IMR-90 (cell line): ENCODE results near the gene CRYGC. TPM values are rescaled to one million over a fixed set of nuclear protein-coding genes. Genes with fewer than 3 reads are reported as not detected.

Experiments
- ATAC-seq: fragments of 200-7000 bp; cut with Tn5 transposase; 2 replicates; pipeline ENCODE4 v1.9.1; 2020; ENCODE audit warnings: low read depth, mild to moderate bottlenecking, moderate library complexity
- BruUV-seq: library from RNA; stranded (reverse); fragments of 400-500 nt; replicated peaks from 2 replicates; lab custom pipeline; 2021; lab: Mats Ljungman, UMichigan
- CTCF ChIA-PET: fragments of 300-600 bp; formaldehyde crosslinking; extraction: SDS; loops from one replicate; lab custom pipeline; 2021; ENCODE audit warnings: antibody characterized with exemption; lab: Yijun Ruan, JAX
- POLR2A ChIA-PET: fragments of 300-600 bp; sonication (Branson Sonifier 250); formaldehyde crosslinking; loops from one replicate; lab custom pipeline; 2022; ENCODE audit warnings: antibody characterized with exemption; ENCODE audit not compliant: unreplicated experiment; lab: Charles Lee
- DNase-seq: peaks from one replicate; pipeline ENCODE4 v3.0.0; 2013
- H2AFZ ChIP-seq: replicated peaks from 2 replicates; pipeline ENCODE3; 2013; ENCODE audit warnings: low read length, mild to moderate bottlenecking; ENCODE audit not compliant: poor library complexity
- H2AK5ac ChIP-seq: 2 replicates; pipeline ENCODE4 v1.6.1; 2013; ENCODE audit warnings: low read depth, low read length, inconsistent platforms
- H2AK9ac ChIP-seq: replicated peaks from 2 replicates; pipeline ENCODE3; 2013; ENCODE audit warnings: mild to moderate bottlenecking, low read depth, low read length, moderate library complexity; ENCODE audit not compliant: poor library complexity
- H2BK120ac ChIP-seq: 2 replicates; pipeline ENCODE4 v1.6.1; 2013; ENCODE audit warnings: low read depth, low read length, inconsistent platforms
- H2BK15ac ChIP-seq: 3 replicates; pipeline ENCODE4 v1.6.1; 2013; ENCODE audit warnings: low read depth, low read length, inconsistent platforms
- H2BK20ac ChIP-seq: 2 replicates; pipeline ENCODE4 v1.6.1; 2013; ENCODE audit warnings: low read depth, mild to moderate bottlenecking, inconsistent platforms, low read length, moderate library complexity
- H2BK5ac ChIP-seq: 2 replicates; pipeline ENCODE4 v1.6.1; 2013; ENCODE audit warnings: mild to moderate bottlenecking, low read depth, low read length, inconsistent platforms; ENCODE audit not compliant: poor library complexity, severe bottlenecking
- H3K14ac ChIP-seq: replicated peaks from 2 replicates; pipeline ENCODE4 v1.6.1; 2013; ENCODE audit warnings: low read depth, low read length, inconsistent platforms
- H3K18ac ChIP-seq: 2 replicates; pipeline ENCODE4 v1.6.1; 2013; ENCODE audit warnings: low read depth, low read length, control low read depth
- H3K23ac ChIP-seq: 2 replicates; pipeline ENCODE4 v1.6.1; 2013; ENCODE audit warnings: low read depth, low read length, inconsistent platforms
- H3K27ac ChIP-seq: 2 replicates; pipeline ENCODE4 v1.5.1; 2013; ENCODE audit warnings: mild to moderate bottlenecking, control low read depth, low read length; ENCODE audit not compliant: insufficient read depth
- H3K27me3 ChIP-seq: 2 replicates; pipeline ENCODE4 v1.6.1; 2013; ENCODE audit warnings: low read length; ENCODE audit not compliant: control insufficient read depth, insufficient read depth
- H3K36me3 ChIP-seq: 2 replicates; pipeline ENCODE4 v1.6.1; 2013; ENCODE audit warnings: low read length, mixed read lengths; ENCODE audit not compliant: control insufficient read depth, insufficient read depth
- H3K4ac ChIP-seq: 2 replicates; pipeline ENCODE4 v1.6.1; 2013; ENCODE audit warnings: low read depth, low read length, inconsistent platforms
- H3K4me1 ChIP-seq: 2 replicates; pipeline ENCODE4 v1.6.1; 2013; ENCODE audit warnings: low read length, mixed read lengths; ENCODE audit not compliant: control insufficient read depth, insufficient read depth
- H3K4me2 ChIP-seq: 2 replicates; pipeline ENCODE4 v1.6.1; 2013; ENCODE audit warnings: low read depth, mild to moderate bottlenecking, control low read depth, low read length, moderate library complexity
- H3K4me3 ChIP-seq: 2 replicates; pipeline ENCODE4 v1.5.1; 2013; ENCODE audit warnings: low read depth, mild to moderate bottlenecking, control low read depth, low read length, moderate library complexity; ENCODE audit not compliant: insufficient read depth
- H3K56ac ChIP-seq: 2 replicates; pipeline ENCODE4 v1.6.1; 2013; ENCODE audit warnings: low read length, inconsistent platforms; ENCODE audit not compliant: insufficient read depth; ENCODE audit errors: extremely low read depth
- H3K79me1 ChIP-seq, 2 experiments: 2 replicates each; pipeline ENCODE4 v1.6.1; 2013; ENCODE audit warnings: low read length in 2 of 2, inconsistent platforms in 1 of 2, low read depth in 1 of 2
- H3K9ac ChIP-seq: 2 replicates; pipeline ENCODE4 v1.6.1; 2013; ENCODE audit warnings: low read depth, low read length, control low read depth
- H3K9me1 ChIP-seq: 2 replicates; pipeline ENCODE4 v1.6.1; 2013; ENCODE audit warnings: low read length, inconsistent platforms; ENCODE audit not compliant: insufficient read depth
- H3K9me3 ChIP-seq: 2 replicates; pipeline ENCODE4 v1.6.1; 2013; ENCODE audit warnings: low read length; ENCODE audit not compliant: control insufficient read depth, insufficient read depth
- H4K20me1 ChIP-seq: 2 replicates; pipeline ENCODE4 v1.6.1; 2013; ENCODE audit warnings: low read length, inconsistent platforms; ENCODE audit not compliant: insufficient read depth
- H4K5ac ChIP-seq: 2 replicates; pipeline ENCODE4 v1.6.1; 2013; ENCODE audit warnings: mild to moderate bottlenecking, low read depth, low read length, control low read depth
- H4K8ac ChIP-seq, 2 experiments: 2 replicates each; pipeline ENCODE4 v1.6.1; 2013; ENCODE audit warnings: low read depth in 2 of 2, low read length in 2 of 2, control low read depth in 1 of 2, inconsistent platforms in 1 of 2
- H4K91ac ChIP-seq: 2 replicates; pipeline ENCODE4 v1.6.1; 2013; ENCODE audit warnings: low read depth, low read length, inconsistent platforms; ENCODE audit not compliant: insufficient read depth
- BHLHE40 ChIP-seq: fragments of 150-350 bp; IDR thresholded peaks from 2 replicates; pipeline ENCODE4 v1.6.1; 2016; ENCODE audit warnings: mild to moderate bottlenecking, low read depth, low read length
- CEBPB ChIP-seq: IDR thresholded peaks from 2 replicates; pipeline ENCODE4 v1.6.1; 2012; ENCODE audit warnings: low read depth, low read length, improper control_type of control experiment
- CHD1 ChIP-seq: IDR thresholded peaks from 2 replicates; pipeline ENCODE4 v1.6.1; 2012; ENCODE audit warnings: low read depth, low read length, improper control_type of control experiment
- MAFK ChIP-seq: IDR thresholded peaks from 2 replicates; pipeline ENCODE4 v1.6.1; 2012; ENCODE audit warnings: low read depth, low read length, improper control_type of control experiment
- NFE2L2 ChIP-seq: fragments of 150-350 bp; IDR thresholded peaks from 2 replicates; pipeline ENCODE4 v1.6.1; 2016; ENCODE audit warnings: low read depth, mild to moderate bottlenecking, low read length
- POLR2A ChIP-seq: IDR thresholded peaks from 2 replicates; pipeline ENCODE4 v1.6.1; 2012; ENCODE audit warnings: mild to moderate bottlenecking, low read depth, low read length
- RAD21 ChIP-seq: IDR thresholded peaks from 2 replicates; pipeline ENCODE4 v1.6.1; 2012; ENCODE audit warnings: low read length, improper control_type of control experiment
- RCOR1 ChIP-seq: IDR thresholded peaks from 2 replicates; pipeline ENCODE4 v1.6.1; 2012; ENCODE audit warnings: mild to moderate bottlenecking, low read length, improper control_type of control experiment; ENCODE audit not compliant: insufficient replicate concordance
- RFX5 ChIP-seq: IDR thresholded peaks from 2 replicates; pipeline ENCODE4 v1.8.0; 2012; ENCODE audit warnings: low read depth, mild to moderate bottlenecking, low read length, moderate library complexity
- SMC3 ChIP-seq: fragments of 150-350 bp; IDR thresholded peaks from 2 replicates; pipeline ENCODE4 v1.6.1; 2016; ENCODE audit warnings: low read depth, mild to moderate bottlenecking, antibody characterized with exemption, low read length, moderate library complexity
- WGBS, 2 experiments: methylation state at CpG; one replicate each; pipeline versions ENCODE4 v1.1.5 to v1.1.7; 2013; ENCODE audit warnings: missing lambda C conversion rate in 2 of 2; ENCODE audit not compliant: insufficient read length in 1 of 2; ENCODE audit errors: extremely low coverage in 2 of 2; 5-methylcytosine and 5-hydroxymethylcytosine counted together
- dilution Hi-C: fragments of 300-500 bp; cut with HindIII; formaldehyde crosslinking; loops from one replicate; pipeline ENCODE4 v1.14.3; 2018; ENCODE audit warnings: low sequenced_read_pairs; ENCODE audit not compliant: unreplicated experiment
- in situ Hi-C: fragments of 300-500 bp; cut with MboI; formaldehyde crosslinking; loops from 3 replicates; pipeline ENCODE4 v1.14.3; 2019; ENCODE audit warnings: low sequenced_read_pairs, inconsistent platforms, mixed read lengths
- intact Hi-C: fragments of 100-400 bp; cut with micrococcal nuclease; formaldehyde crosslinking; loops from 2 replicates; pipeline ENCODE4 v1.10.0; 2022
- polyA plus RNA-seq, 3 experiments: library from polyadenylated mRNA; depleted of rRNA; stranded (reverse); fragments of >200 nt; gene quantifications; 2 replicates each; pipeline ENCODE4 v1.2.3, GENCODE V29; 2012; ENCODE audit warnings: low replicate concordance in 1 of 3
- total RNA-seq: library from RNA; depleted of rRNA; stranded (reverse); fragments of >200 nt; gene quantifications from 2 replicates; pipeline ENCODE4 v1.2.3, GENCODE V29; 2012
- TF ChIP-seq, protein P1 (sequence below): fragments of 150-350 bp; IDR thresholded peaks from 2 replicates; pipeline ENCODE4 v1.6.1; 2017; ENCODE audit warnings: mild to moderate bottlenecking, antibody characterized with exemption, low read length, low read depth

CRYGC gene
- total and polyA plus RNA-seq, 2 of the 4 experiments (the other 2 are of a cell fraction) = not detected

DNA sequence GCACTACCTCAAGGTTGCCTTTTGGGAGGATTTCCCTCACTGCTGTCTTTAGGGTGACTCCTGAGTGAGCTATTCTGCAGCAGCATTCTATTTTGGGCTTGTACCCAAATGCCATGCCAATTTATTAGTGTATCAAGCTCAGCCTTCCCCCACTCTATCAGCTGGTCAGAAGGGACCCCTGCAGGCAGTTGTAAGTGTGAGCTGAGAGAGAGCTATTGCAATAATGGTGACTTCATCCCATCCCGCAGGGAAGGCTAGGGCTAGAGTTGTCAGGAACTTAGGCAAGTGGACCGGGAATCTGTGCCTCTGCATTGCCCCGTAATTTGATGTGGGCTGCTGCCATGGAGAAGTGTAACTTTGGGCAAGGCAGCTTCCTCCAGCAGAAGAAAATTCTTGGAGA is 18.1 kb upstream of the CRYGC start:
- Histone ChIP-seq H2BK15ac (no peak overlapping the region), H3K4ac (no peak overlapping the region), H3K9me1 (no peaks in the 10 kb centered on the region), H2AK9ac (no peak overlapping the region), H3K4me3 (no peak overlapping the region), H2BK5ac (no peak overlapping the region), H3K14ac (no peak overlapping the region), H3K9ac (no peak overlapping the region), H3K27ac (no peak overlapping the region), H3K4me1 (no peaks in the 10 kb centered on the region), H3K79me1 (no peaks in the 10 kb centered on the region), H2AFZ (no peak overlapping the region), H3K23ac (no peak overlapping the region), H4K8ac (no peak overlapping the region), H3K36me3 (no peaks in the 10 kb centered on the region), H4K20me1 (no peaks in the 10 kb centered on the region), H3K9me3 (no peaks in the 10 kb centered on the region), H3K18ac (no peak overlapping the region), H4K5ac (no peak overlapping the region), H3K27me3 (0 out of 2 replicates have a peak, but pooled peaks cover 3% of the 10 kb centered on the region), H4K91ac (no peak overlapping the region), H2AK5ac (no peak overlapping the region), H3K56ac (no peak overlapping the region), H2BK20ac (no peak overlapping the region), H3K4me2 (no peak overlapping the region), H2BK120ac (no peak overlapping the region)
- no peak for TF ChIP-seq SMC3
- TF ChIP-seq, protein P1, sequence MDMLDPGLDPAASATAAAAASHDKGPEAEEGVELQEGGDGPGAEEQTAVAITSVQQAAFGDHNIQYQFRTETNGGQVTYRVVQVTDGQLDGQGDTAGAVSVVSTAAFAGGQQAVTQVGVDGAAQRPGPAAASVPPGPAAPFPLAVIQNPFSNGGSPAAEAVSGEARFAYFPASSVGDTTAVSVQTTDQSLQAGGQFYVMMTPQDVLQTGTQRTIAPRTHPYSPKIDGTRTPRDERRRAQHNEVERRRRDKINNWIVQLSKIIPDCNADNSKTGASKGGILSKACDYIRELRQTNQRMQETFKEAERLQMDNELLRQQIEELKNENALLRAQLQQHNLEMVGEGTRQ = no peak
- TF ChIP-seq NFE2L2 = no peak
- TF ChIP-seq POLR2A = no peak
- TF ChIP-seq BHLHE40 = no peak
- TF ChIP-seq MAFK = no peak
- no peak for TF ChIP-seq RCOR1
- TF ChIP-seq CEBPB = no peak
- TF ChIP-seq RAD21 = no peak
- TF ChIP-seq CHD1 = no peak
- no peak for TF ChIP-seq RFX5
- ChIA-PET POLR2A (no interaction called here), CTCF (interaction anchor here (0.8 kb wide), 1 partner anchor 17 kb away, joined by 3 read pairs; no protein-coding TSS in a partner anchor)
- in situ Hi-C loops = no loop called here
- no CpG with 5 or more reads among the region's 3 CpGs for WGBS, 2 experiments
- intact Hi-C loops = no loop called here
- ATAC-seq = no peak
- dilution Hi-C loops = no loop called here
- no peak for DNase-seq
- no TSS peak for BruUV-seq
